Stimulated activated CD8-positive, alpha-beta memory T cell treated with anti-CD3 and anti-CD28 coated beads, Interleukin-2, amount 100 ng/mL, for 1 hour (primary cell): ENCODE data around the gene SUPT4H1.

ENCODE experiments used
- DNase-seq, 2 donors: peaks; one replicate each; pipeline ENCODE4 v3.0.0-alpha.2; 2020; ENCODE audit warnings: low read depth in 2 of 2

Gene SUPT4H1

GRCh38 chr17:58319173-58320162 lies 32.5 kb downstream of the SUPT4H1 start:
- no peak for DNase-seq

- DNase-seq: no peak
Measured at GRCh38 chr17:58318627-58319172, 33.3 kb downstream of the SUPT4H1 start.

GRCh38 chr17:58318065-58318481 lies 33.9 kb downstream of the SUPT4H1 start:
- DNase-seq: no peak

- DNase-seq: peak; percentile 48 to 52
Measured at GRCh38 chr17:58317421-58318064, 34.5 kb downstream of the SUPT4H1 start.

- no peak for DNase-seq
Measured at GRCh38 chr17:58316260-58316960, 35.6 kb downstream of the SUPT4H1 start.

GRCh38 chr17:58315750-58316149 lies 36.3 kb downstream of the SUPT4H1 start:
- DNase-seq: no peak

- no peak for DNase-seq
Measured at GRCh38 chr17:58315281-58315711, 36.7 kb downstream of the SUPT4H1 start.

GRCh38 chr17:58314706-58315015 lies 37.3 kb downstream of the SUPT4H1 start:
- no peak for DNase-seq

GRCh38 chr17:58313815-58314705 lies 37.9 kb downstream of the SUPT4H1 start:
- no peak for DNase-seq

- DNase-seq: no peak
Measured at GRCh38 chr17:58312829-58313228, 39.2 kb downstream of the SUPT4H1 start.

- no peak for DNase-seq
Measured at GRCh38 chr17:58312021-58312630, 39.9 kb downstream of the SUPT4H1 start.

- DNase-seq: no peak
Measured at GRCh38 chr17:58311429-58311894, 40.5 kb downstream of the SUPT4H1 start.

- no peak for DNase-seq
Measured at GRCh38 chr17:58310511-58311428, 41.2 kb downstream of the SUPT4H1 start.

GRCh38 chr17:58309918-58310259 lies 42.1 kb downstream of the SUPT4H1 start:
- DNase-seq: no peak

- no peak for DNase-seq
Measured at GRCh38 chr17:58308985-58309917, 42.8 kb downstream of the SUPT4H1 start.

- DNase-seq: no peak
Measured at GRCh38 chr17:58308173-58308984, 43.6 kb downstream of the SUPT4H1 start.

GRCh38 chr17:58307468-58308172 lies 44.4 kb downstream of the SUPT4H1 start:
- no peak for DNase-seq
